HG03135 (cell line): ENCODE results near the gene BLMH.
"Not testable (repeated sequence)": the region's sequence is repeated elsewhere in the genome, so short reads cannot be mapped to it uniquely, and the experiment has no call there.

Source experiments
- ATAC-seq: cut with Tn5 transposase; IDR thresholded peaks from one replicate; pipeline ENCODE4 v1.9.1; 2021; ENCODE audit warnings: mild to moderate bottlenecking, moderate library complexity; ENCODE audit not compliant: unreplicated experiment

Gene BLMH

GRCh38 chr17:30207655-30208054 is 84.1 kb downstream of the BLMH start:
- ATAC-seq, result no peak

GRCh38 chr17:30203471-30203981 is 88.2 kb downstream of the BLMH start:
- no peak for ATAC-seq

- ATAC-seq, result not testable (repeated sequence)
Measured at GRCh38 chr17:30200656-30201055, 91.1 kb downstream of the BLMH start.

GRCh38 chr17:30200106-30200505 is 91.6 kb downstream of the BLMH start:
- no peak for ATAC-seq

GRCh38 chr17:30199600-30199999 is 92.1 kb downstream of the BLMH start:
- no peak for ATAC-seq
